ENCODE results near the gene ZNF792. TPM values are rescaled to one million over a fixed set of nuclear protein-coding genes. Genes with fewer than 3 reads are reported as not detected.
"Not testable (repeated sequence)": the region's sequence is repeated elsewhere in the genome, so short reads cannot be mapped to it uniquely, and the experiment has no call there.

ZNF792 gene
- total RNA-seq, 2 experiments from 2014 or later, result 6.4 to 6.9 TPM

DNA sequence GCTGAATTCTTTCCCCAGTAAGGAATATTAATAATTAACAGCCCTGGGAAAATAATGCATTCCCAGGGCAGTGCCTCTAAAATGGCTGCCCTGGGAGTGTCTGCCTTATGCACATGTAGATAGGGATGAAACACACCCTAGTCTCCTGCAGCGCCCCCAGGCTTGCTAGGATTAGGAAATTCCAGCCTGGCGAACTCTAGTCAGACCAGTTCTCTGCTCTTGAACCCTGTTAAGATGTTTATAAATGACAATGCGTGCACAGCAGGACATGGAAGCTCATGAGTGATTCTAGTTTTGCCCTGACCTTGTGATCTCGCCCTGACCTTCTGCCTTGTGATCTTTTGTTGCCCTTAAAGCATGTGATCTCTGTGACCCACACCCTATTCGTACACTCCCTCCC lies 1.5 kb upstream of the ZNF792 start:
- H3K27ac Mint-ChIP-seq; H3K4me3 Mint-ChIP-seq; DNase-seq; POLR2A ChIA-PET; H3K27me3 Mint-ChIP-seq; intact Hi-C loops (cut with micrococcal nuclease): not testable (repeated sequence)
- peaks cover 61% of the 10 kb centered on the region for H3K9me3 Mint-ChIP-seq
- CTCF ChIA-PET, result interaction anchor here (1.5 kb wide), 1 partner anchor 79 kb away, joined by 3 read pairs; no protein-coding TSS in a partner anchor
- peaks cover 23% of the 10 kb centered on the region for H3K4me1 Mint-ChIP-seq (ENCODE audit: low read depth)
- peaks cover 35% of the 10 kb centered on the region for H3K36me3 Mint-ChIP-seq

DNA sequence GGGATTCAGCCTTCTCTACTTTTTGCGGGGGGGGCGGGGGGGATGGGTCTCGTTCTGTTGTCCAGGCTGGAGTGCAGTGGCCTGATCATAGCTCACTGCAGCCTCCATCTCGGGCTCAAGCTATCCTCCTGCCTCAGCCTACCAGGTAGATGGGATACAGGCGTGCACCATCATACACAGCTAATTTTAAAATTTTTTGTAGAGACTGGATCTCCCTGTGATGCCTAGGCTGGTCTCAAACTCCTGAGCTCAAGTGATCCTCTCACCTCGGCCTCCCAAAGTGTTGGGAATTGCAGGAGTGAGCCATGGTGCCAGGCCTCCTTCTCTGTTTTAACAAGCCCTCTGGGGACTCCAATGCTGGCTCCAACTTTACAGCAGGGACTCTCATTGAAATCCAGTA lies 569 bp upstream of the ZNF792 start:
- Mint-ChIP-seq H3K27me3 (no peaks in the 10 kb centered on the region), H3K36me3 (peaks cover 44% of the 10 kb centered on the region), H3K9me3 (peaks cover 66% of the 10 kb centered on the region), H3K27ac (no peak overlapping the region), H3K4me1 (ENCODE audit: low read depth) (peaks cover 26% of the 10 kb centered on the region), H3K4me3 (peak overlapping the region; percentile 73)
- ChIA-PET POLR2A (no interaction called here), CTCF (interaction anchor here (1.1 to 1.5 kb wide), 2 partner anchors 48 to 80 kb away, joined by 3 read pairs; no protein-coding TSS in a partner anchor)
- no peak for DNase-seq
- intact Hi-C loops (cut with micrococcal nuclease), result loop anchor here (5.0 kb wide), 1 partner anchor 37 kb away; the partner anchor contains the start of gene ZNF30

DNA sequence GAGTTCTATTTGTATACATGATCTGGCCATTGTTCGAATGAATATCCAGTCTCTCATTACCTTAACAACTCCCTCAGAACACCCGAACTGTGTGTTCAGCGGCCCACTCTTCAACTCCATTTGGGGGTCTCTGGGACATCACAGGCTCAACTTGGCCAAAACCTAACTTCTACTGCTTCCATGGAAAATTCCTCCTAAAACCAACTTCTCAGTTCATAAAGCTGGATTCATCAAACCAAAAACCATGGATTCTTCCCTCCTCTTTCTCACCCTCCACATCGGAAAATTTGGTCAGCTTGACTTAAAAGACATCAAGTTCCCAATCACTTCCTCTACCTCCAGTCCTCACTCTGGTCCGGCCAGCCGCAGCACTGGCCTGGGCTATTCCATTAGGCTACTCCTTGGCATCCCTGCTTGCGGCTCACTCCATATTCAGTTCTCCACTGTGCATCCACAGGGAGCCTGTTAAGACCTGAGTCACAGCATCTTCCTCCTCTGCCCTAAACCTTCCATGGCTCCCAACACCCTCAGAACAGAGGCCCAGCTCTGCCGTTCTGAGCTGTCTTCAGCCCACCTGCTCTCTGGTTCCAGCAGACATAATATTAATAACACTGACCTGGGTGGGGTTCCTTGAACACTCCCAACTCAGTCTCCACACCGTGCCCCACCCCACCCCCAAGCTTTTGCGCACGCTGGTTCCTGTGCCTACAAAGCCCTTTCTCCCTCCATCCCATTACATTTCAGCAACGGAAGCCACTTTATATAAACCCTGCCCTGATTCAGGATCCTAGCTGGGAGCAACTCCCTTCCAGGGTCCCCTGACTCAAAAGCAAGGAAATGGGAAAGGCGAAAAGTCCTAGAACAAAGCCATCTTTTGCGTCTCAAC lies 1.1 kb downstream of the ZNF792 start:
- DNase-seq, result peak; percentile 29
- Mint-ChIP-seq H3K4me1 (ENCODE audit: low read depth) (peaks cover 26% of the 10 kb centered on the region), H3K27ac (peak overlapping the region; percentile 38), H3K27me3 (no peaks in the 10 kb centered on the region), H3K36me3 (peaks cover 60% of the 10 kb centered on the region), H3K9me3 (peaks cover 71% of the 10 kb centered on the region), H3K4me3 (peak overlapping the region; percentile 94)
- ChIA-PET CTCF (interaction anchor here (1.3 to 1.8 kb wide), 4 partner anchors 10 to 81 kb away, joined by 3 to 7 read pairs (median 4); no protein-coding TSS in a partner anchor), POLR2A (no interaction called here)
- intact Hi-C loops (cut with micrococcal nuclease), result loop anchor here (5.0 kb wide), 1 partner anchor 36 kb away; the partner anchor contains the start of gene ZNF30

DNA sequence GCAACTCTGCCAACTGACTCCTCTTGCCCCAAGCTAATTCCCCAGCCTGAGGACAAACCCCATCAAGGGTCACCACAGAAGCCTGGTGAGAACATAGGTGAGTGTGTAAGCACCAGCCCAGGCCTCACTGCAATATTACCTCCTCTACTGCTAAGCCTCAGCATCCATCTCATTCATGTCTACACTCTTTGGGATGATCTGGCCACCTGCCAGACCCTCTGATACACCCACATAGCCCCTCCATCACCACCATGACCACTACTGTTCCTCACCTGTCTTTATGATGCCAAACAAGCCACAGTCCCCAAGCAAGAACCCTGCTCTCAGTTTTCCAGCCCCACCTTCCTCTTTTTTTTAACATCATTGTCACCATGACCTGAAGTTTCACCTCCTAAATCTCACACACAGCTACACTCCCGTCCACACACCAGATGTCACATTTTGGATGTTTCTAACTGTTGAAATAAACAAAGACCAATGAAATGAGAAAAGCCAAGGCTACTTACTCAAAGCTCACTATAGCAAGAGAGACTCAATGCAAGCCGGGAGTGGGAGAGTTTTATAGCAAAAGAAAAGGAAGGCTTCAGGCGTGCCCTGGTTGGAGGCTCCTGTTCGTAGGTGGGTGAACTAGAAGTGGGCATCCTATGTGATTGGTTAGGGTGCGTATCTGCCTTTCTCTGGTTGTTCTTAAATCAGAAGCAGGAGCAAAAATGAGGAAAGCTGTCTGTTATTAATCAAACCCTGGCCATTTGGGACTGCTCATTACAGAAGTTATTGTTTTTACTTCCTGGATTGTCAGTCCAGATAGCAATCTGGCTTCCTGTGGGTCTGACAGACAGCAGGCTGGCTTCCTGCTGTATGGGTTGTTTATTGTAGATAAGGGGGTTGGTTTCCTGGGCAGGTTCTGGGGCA lies 2.0 kb downstream of the ZNF792 start:
- intact Hi-C loops (cut with micrococcal nuclease), result loop anchor here (5.0 kb wide), 1 partner anchor 35 kb away; the partner anchor contains the start of gene ZNF30
- POLR2A ChIA-PET, result no interaction called here
- H3K27me3 Mint-ChIP-seq, result no peaks in the 10 kb centered on the region
- CTCF ChIA-PET, result interaction anchor here (1.5 to 1.8 kb wide), 2 partner anchors 11 to 51 kb away, joined by 5 to 7 read pairs; no protein-coding TSS in a partner anchor
- peak overlapping the region; percentile 38 for H3K27ac Mint-ChIP-seq
- H3K9me3 Mint-ChIP-seq, result peaks cover 71% of the 10 kb centered on the region
- DNase-seq, result peak; percentile 28
- H3K4me1 Mint-ChIP-seq (ENCODE audit: low read depth), result peaks cover 26% of the 10 kb centered on the region
- peak overlapping the region; percentile 94 for H3K4me3 Mint-ChIP-seq
- H3K36me3 Mint-ChIP-seq, result peaks cover 67% of the 10 kb centered on the region

DNA sequence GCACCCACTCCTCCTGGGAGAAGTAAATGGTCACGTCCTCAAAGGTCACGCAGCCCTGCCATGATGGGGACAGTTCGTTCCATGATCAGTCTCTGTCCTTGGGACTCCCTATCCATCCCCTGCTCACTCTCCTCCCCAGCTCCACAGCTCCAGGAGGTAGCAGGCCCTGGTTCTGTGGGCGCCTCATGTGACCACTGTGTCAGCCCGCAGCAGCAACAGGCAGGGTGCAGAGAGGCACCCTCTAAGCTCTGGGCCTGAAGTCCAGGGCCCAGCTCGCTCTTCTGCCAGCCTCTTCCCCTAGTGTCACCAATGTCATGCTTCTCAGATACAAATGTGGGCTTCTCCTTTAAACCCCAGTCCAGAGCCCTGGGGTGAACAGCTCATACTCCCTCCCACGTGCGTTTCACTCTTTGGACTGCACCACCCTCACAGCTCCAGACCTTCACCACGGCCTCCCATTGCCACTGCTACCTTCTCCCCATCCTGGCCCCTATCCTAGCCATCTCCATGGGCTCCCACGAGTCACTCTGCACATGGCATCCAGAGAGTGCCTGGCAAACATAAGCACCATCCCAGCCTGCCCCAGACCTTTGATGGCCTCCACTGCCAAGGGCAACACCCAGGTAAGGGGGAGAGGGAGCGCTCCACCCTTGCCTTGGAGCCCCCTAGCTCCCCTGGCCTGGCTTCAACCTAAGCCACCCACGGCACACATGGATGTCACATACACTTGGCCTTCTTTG lies 2.9 kb downstream of the ZNF792 start:
- Mint-ChIP-seq H3K27me3 (no peaks in the 10 kb centered on the region), H3K4me3 (no peak overlapping the region), H3K27ac (peak overlapping the region; percentile 16), H3K36me3 (peaks cover 74% of the 10 kb centered on the region), H3K4me1 (ENCODE audit: low read depth) (peaks cover 26% of the 10 kb centered on the region), H3K9me3 (peaks cover 74% of the 10 kb centered on the region)
- ChIA-PET CTCF (no interaction called here), POLR2A (no interaction called here)
- no peak for DNase-seq
- intact Hi-C loops (cut with micrococcal nuclease), result loop anchor here (5.0 kb wide), 1 partner anchor 34 kb away; the partner anchor contains the start of gene ZNF30

DNA sequence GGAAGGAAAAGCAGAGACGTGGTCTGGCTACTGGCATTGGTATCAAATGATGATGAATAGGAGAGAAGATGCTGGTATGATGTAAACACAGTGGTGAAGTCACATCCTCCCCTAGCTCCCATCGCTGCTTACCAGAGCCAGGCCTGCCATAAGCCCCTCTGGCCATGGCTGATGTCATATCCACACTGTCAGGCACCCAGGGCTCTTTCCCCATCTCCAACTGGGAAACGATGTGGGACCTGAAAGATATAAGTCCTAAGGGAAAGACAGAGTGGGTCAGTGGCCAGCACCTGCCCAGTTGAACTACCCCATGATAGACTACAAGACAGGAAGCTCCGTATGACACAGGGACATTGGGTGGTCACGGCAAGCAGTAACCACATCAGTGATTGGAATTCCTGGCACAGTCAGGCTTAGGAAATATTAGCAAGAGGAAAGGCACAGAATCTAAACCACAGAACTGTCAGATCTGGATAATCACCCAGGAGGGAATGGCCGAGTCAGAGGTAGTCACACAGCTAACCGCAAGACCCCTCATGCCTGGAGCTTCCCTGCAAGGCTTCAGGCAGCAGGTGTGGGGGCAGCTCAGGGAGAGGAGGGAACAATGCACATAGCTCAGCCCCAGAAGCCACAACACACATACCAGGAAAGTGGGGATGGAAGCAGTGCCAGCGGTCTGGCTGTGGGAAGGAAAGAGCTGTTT lies 3.8 kb downstream of the ZNF792 start:
- Mint-ChIP-seq H3K36me3 (peaks cover 78% of the 10 kb centered on the region), H3K4me3 (no peak overlapping the region), H3K9me3 (peaks cover 75% of the 10 kb centered on the region), H3K27ac (no peak overlapping the region), H3K4me1 (ENCODE audit: low read depth) (peaks cover 26% of the 10 kb centered on the region), H3K27me3 (no peaks in the 10 kb centered on the region)
- intact Hi-C loops (cut with micrococcal nuclease), result loop anchor here (5.0 kb wide), 1 partner anchor 33 kb away; the partner anchor contains the start of gene ZNF30
- DNase-seq, result no peak
- POLR2A ChIA-PET, result no interaction called here
- CTCF ChIA-PET, result no interaction called here

DNA sequence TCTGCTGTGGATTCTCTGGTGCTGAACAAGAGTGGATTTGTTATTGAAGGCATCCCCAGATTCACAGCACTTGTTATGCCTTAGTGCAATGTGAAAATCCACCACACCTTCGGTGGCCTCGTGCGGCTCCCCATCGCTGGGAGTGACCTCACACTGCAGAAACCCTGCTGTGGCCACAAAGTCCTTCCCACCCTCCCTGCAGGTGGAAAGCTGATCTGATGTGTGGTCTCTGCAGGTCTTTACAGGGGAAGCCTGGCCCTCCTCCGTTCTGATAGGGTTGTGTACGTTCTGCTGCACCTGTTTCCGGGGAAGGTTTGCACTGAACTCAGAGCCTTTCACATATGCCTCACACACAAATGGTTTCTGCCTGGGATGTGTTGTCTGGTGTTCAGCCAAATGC lies 5.0 kb downstream of the ZNF792 start:
- no peak overlapping the region for H3K4me3 Mint-ChIP-seq
- no peaks in the 10 kb centered on the region for H3K27me3 Mint-ChIP-seq
- H3K36me3 Mint-ChIP-seq, result peaks cover 83% of the 10 kb centered on the region
- DNase-seq, result no peak
- H3K4me1 Mint-ChIP-seq (ENCODE audit: low read depth), result peaks cover 24% of the 10 kb centered on the region
- intact Hi-C loops (cut with micrococcal nuclease), result no loop called here
- ChIA-PET CTCF (no interaction called here), POLR2A (no interaction called here)
- no peak overlapping the region for H3K27ac Mint-ChIP-seq
- peaks cover 84% of the 10 kb centered on the region for H3K9me3 Mint-ChIP-seq

DNA sequence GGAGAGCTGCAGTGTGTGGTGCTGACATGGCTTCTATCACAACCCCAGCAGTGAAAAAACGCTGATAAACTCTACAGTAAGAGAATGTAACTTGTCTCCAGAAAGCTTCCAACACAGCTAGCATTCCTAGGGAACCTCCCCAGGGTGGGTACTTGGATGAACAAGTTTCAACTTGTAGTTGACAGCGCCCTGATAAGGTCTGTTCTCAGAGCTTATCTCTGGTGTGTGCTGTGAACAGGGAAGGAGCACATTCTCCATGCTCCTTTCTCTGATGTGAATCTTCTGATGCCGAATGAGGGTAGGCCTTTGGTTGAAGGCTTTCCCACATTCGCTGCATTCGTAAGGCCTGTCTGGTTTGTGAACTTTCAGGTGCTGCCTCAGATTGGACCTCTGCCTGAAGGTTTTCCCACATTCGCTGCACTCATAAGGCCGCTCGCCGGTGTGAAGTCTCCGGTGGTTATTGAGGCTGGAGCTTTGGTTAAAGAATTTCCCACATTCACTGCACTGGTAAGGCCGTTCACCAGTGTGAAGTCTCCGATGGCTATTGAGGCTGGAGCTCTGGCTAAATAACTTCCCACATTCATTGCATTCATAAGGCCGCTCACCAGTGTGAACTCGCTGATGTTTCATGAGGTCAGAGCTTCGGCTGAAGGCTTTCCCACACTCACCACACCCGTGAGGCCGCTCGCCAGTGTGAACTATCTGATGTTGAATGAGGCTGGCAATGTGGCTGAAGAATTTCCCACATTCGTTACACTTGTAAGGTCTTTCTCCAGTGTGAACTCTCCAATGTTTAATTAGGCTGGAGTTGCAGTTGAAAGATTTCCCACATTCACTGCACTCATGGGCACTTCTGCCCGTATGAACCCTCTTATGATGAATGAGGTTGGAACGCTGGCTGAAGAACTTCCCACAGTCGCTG lies 5.9 kb downstream of the ZNF792 start:
- ChIA-PET POLR2A (no interaction called here), CTCF (no interaction called here)
- peaks cover 92% of the 10 kb centered on the region for H3K9me3 Mint-ChIP-seq
- no peak for DNase-seq
- peaks cover 22% of the 10 kb centered on the region for H3K4me1 Mint-ChIP-seq (ENCODE audit: low read depth)
- intact Hi-C loops (cut with micrococcal nuclease), result no loop called here
- no peak overlapping the region for H3K4me3 Mint-ChIP-seq
- H3K36me3 Mint-ChIP-seq, result peaks cover 90% of the 10 kb centered on the region
- H3K27me3 Mint-ChIP-seq, result no peaks in the 10 kb centered on the region
- no peak overlapping the region for H3K27ac Mint-ChIP-seq

DNA sequence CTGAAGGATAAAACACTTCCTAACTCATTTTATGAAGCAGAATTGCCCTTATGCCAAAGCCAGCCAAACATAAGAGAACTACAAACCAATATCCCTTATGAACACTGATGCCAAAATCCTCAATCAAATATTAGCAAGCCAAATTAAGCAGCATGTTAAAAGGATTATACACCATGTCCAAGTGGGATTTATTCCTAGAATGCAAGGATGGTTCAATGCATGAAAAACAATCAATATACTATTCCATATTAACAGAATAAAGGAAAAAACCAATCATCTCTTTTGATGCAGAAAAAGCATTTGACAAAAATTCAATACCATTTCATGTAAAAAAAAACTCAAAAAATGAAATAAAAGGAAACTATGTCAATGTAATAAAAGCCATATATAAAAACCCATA lies 10.9 kb downstream of the ZNF792 start:
- POLR2A ChIA-PET, result interaction anchor here (0.6 kb wide), 1 partner anchor 56 kb away, joined by 3 read pairs; no protein-coding TSS in a partner anchor
- Mint-ChIP-seq H3K9me3 (peaks cover 85% of the 10 kb centered on the region), H3K4me1 (ENCODE audit: low read depth) (no peaks in the 10 kb centered on the region), H3K36me3 (peaks cover 70% of the 10 kb centered on the region), H3K27ac (no peak overlapping the region), H3K27me3 (no peaks in the 10 kb centered on the region), H3K4me3 (no peak overlapping the region)
- CTCF ChIA-PET, result interaction anchor here (1.1 kb wide), 1 partner anchor 14 kb away, joined by 3 read pairs; no protein-coding TSS in a partner anchor
- intact Hi-C loops (cut with micrococcal nuclease), result no loop called here
- DNase-seq, result no peak

DNA sequence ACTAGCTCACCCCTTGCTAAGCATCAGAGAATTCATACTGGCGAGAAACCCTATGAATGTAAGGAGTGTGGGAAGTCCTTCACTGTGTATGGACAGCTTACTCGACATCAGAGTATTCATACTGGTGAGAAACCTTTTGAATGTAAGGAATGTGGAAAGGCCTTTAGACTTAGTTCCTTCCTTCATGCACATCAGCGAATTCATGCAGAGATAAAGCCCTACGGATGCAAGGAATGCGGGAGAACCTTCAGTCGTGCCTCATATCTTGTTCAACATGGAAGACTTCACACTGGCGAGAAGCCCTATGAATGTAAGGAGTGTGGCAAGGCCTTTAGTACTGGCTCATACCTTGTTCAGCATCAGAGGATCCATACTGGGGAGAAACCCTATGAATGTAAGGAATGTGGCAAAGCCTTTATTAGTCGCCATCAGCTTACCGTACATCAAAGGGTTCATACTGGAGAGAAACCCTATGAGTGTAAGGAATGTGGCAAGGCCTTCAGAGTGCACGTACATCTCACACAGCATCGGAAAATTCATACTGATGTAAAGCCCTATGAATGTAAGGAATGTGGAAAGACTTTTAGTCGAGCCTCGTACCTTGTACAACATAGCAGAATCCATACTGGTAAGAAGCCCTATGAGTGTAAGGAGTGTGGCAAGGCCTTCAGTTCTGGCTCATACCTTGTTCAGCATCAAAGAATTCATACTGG lies 20.0 kb downstream of the ZNF792 start:
- DNase-seq, result no peak
- peaks cover 57% of the 10 kb centered on the region for H3K36me3 Mint-ChIP-seq
- POLR2A ChIA-PET, result no interaction called here
- H3K27ac Mint-ChIP-seq, result no peak overlapping the region
- intact Hi-C loops (cut with micrococcal nuclease), result no loop called here
- no peak overlapping the region for H3K4me3 Mint-ChIP-seq
- peaks cover 77% of the 10 kb centered on the region for H3K9me3 Mint-ChIP-seq
- CTCF ChIA-PET, result no interaction called here
- H3K4me1 Mint-ChIP-seq (ENCODE audit: low read depth), result no peaks in the 10 kb centered on the region
- H3K27me3 Mint-ChIP-seq, result no peaks in the 10 kb centered on the region

Data from activated CD4-positive, alpha-beta memory T cell treated with anti-CD3 and anti-CD28 coated beads for 36 hours (primary cell).